SJCRH30 (cell line): ENCODE data around the gene UBE2S. TPM values are rescaled to one million over a fixed set of nuclear protein-coding genes. Genes with fewer than 3 reads are reported as not detected.
"Not testable (repeated sequence)": the region's sequence is repeated elsewhere in the genome, so short reads cannot be mapped to it uniquely, and the experiment has no call there.

Experiments
- DNase-seq, 2 experiments: peaks; one replicate each; pipeline ENCODE4 v3.0.0-alpha.2; 2015 to 2020
- H3K27ac ChIP-seq: fragments of 250-450 bp; sonication (Bioruptor Pico); 2 replicates; pipeline ENCODE4 v1.5.1; 2020; ENCODE audit warnings: mild to moderate bottlenecking, moderate library complexity
- H3K27me3 ChIP-seq: fragments of 250-450 bp; sonication (Bioruptor Pico); 2 replicates; pipeline ENCODE4 v1.5.1; 2020; ENCODE audit warnings: mild to moderate bottlenecking, moderate library complexity
- H3K36me3 ChIP-seq: fragments of 250-450 bp; sonication (Bioruptor Pico); 2 replicates; pipeline ENCODE4 v1.5.1; 2020; ENCODE audit warnings: mild to moderate bottlenecking, moderate library complexity
- H3K4me1 ChIP-seq: fragments of 250-450 bp; sonication (Bioruptor Pico); 2 replicates; pipeline ENCODE4 v1.5.1; 2020; ENCODE audit warnings: mild to moderate bottlenecking, moderate library complexity
- H3K4me3 ChIP-seq: fragments of 250-450 bp; sonication (Bioruptor Pico); 2 replicates; pipeline ENCODE4 v1.5.1; 2020; ENCODE audit warnings: mild to moderate bottlenecking, moderate library complexity
- H3K9me3 ChIP-seq: fragments of 250-450 bp; sonication (Bioruptor Pico); replicated peaks from 2 replicates; pipeline ENCODE4 v1.5.1; 2020; ENCODE audit warnings: mild to moderate bottlenecking, moderate library complexity
- total RNA-seq: library from RNA; depleted of rRNA; stranded (reverse); fragments of >200 nt; shearing (Covaris generic); gene quantifications from 2 replicates; pipeline ENCODE4 v1.2.3, GENCODE V29; 2014

UBE2S gene
- total RNA-seq, 1 experiment from 2014 or later = 509 TPM

DNA sequence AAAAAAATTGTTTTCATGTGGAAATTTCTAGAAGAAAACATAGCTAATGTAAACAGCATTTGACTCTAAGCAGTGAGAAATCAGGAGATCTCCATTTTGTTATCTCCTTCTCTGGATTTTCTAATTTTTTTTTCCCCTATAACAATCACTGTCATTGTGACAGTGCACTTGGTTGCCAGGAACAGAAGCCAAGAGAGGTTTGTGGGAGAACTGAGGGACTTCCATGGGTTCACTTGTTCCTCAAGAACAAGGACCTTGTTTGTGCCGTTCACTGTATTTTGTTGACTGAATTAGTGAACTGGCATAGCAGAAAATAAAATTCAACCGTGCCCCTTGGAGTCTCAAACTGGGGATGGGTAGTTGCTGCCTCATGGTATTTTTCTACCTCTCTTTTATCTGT, 18.5 kb upstream of the UBE2S start:
- Histone ChIP-seq H3K9me3 (no peaks in the 10 kb centered on the region), H3K27me3 (no peaks in the 10 kb centered on the region), H3K27ac (no peak overlapping the region), H3K4me1 (peaks cover 5% of the 10 kb centered on the region; the same call in 1 of the 2 replicates), H3K4me3 (no peak overlapping the region), H3K36me3 (no peaks in the 10 kb centered on the region)
- DNase-seq = no peak

GRCh38 chr19:55424518-55424917, 16.9 kb upstream of the UBE2S start:
- no peak for DNase-seq
- H3K4me1 ChIP-seq = peaks cover 5% of the 10 kb centered on the region; the same call in 1 of the 2 replicates
- H3K36me3 ChIP-seq = no peaks in the 10 kb centered on the region
- no peaks in the 10 kb centered on the region for H3K9me3 ChIP-seq
- no peaks in the 10 kb centered on the region for H3K27me3 ChIP-seq
- no peak overlapping the region for H3K27ac ChIP-seq
- H3K4me3 ChIP-seq = no peak overlapping the region

- Histone ChIP-seq H3K4me1 (no peaks in the 10 kb centered on the region; the same call in 1 of the 2 replicates), H3K27ac (no peak overlapping the region), H3K36me3 (no peaks in the 10 kb centered on the region), H3K4me3 (no peak overlapping the region), H3K9me3 (no peaks in the 10 kb centered on the region), H3K27me3 (no peaks in the 10 kb centered on the region)
- no peak for DNase-seq
Observed at GRCh38 chr19:55423225-55424005, 15.8 kb upstream of the UBE2S start.

- H3K27ac ChIP-seq, H3K4me1 ChIP-seq, DNase-seq, H3K4me3 ChIP-seq, H3K27me3 ChIP-seq, H3K36me3 ChIP-seq, H3K9me3 ChIP-seq: not testable (repeated sequence)
Observed at GRCh38 chr19:55421281-55421680, 13.7 kb upstream of the UBE2S start.

GRCh38 chr19:55419624-55420236, 12.1 kb upstream of the UBE2S start:
- Histone ChIP-seq H3K36me3 (no peaks in the 10 kb centered on the region), H3K4me1 (no peaks in the 10 kb centered on the region), H3K4me3 (no peak overlapping the region), H3K27ac (no peak overlapping the region), H3K9me3 (no peaks in the 10 kb centered on the region), H3K27me3 (no peaks in the 10 kb centered on the region)
- no peak for DNase-seq

DNA sequence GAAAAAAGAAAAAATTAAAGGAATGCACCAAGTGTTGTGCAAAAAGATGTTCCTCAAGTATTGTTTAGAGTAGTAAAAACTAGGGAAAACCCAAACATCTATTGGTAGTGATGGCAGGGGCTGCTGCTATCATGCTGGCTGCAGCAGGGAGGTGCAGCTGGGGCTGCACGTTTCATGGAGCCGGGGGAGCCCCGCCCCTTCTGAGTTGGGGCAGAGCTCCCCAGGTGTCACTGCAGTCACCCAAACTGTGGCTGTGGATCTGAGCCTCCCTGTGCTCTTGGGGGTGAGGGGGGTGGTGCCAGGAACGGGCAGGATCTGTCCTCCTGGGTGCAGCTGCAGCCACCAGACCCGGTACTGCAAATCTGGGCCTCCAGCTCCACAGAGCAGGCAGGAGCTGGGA, 11.5 kb upstream of the UBE2S start:
- H3K9me3 ChIP-seq = no peaks in the 10 kb centered on the region

GRCh38 chr19:55418185-55418584, 10.6 kb upstream of the UBE2S start:
- no peaks in the 10 kb centered on the region for H3K27me3 ChIP-seq
- no peak overlapping the region for H3K27ac ChIP-seq
- no peaks in the 10 kb centered on the region for H3K9me3 ChIP-seq
- DNase-seq = peak; percentile 66 to 85
- no peak overlapping the region for H3K4me3 ChIP-seq
- H3K36me3 ChIP-seq = no peaks in the 10 kb centered on the region
- no peaks in the 10 kb centered on the region for H3K4me1 ChIP-seq

More for the DNA sequence above, 11.5 kb upstream of the UBE2S start:
- Histone ChIP-seq H3K27ac (no peak overlapping the region), H3K27me3 (no peaks in the 10 kb centered on the region), H3K36me3 (no peaks in the 10 kb centered on the region), H3K4me3 (no peak overlapping the region), H3K4me1 (no peaks in the 10 kb centered on the region)
- DNase-seq = no peak

DNA sequence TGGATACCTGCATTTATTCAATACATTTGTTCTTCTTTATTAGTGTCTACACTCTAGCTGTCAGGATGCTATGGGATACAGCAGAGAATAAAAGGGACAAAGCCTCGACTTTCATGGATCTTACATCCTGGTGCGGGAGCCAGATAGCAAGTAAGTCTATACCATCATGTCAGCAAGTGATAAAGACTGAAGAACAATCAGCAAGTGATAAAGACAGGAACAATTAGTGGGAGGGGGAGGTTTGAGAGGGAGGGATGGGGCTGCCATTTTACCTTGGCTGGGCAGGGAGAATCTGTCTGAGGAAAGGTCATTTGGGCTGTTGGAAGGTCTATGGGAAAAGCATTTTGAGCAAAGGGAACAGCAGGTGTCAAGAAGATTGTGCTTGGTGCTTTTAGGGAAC, 2.6 kb upstream of the UBE2S start:
- peaks cover 3% of the 10 kb centered on the region; the same call in 1 of the 2 replicates for H3K4me1 ChIP-seq
- DNase-seq = no peak
- 0 out of 2 replicates have a peak, but pooled peaks cover 4% of the 10 kb centered on the region for H3K9me3 ChIP-seq
- no peak overlapping the region for H3K27ac ChIP-seq
- no peak overlapping the region for H3K4me3 ChIP-seq
- H3K36me3 ChIP-seq = peaks cover 14% of the 10 kb centered on the region
- H3K27me3 ChIP-seq = no peaks in the 10 kb centered on the region

- H3K27ac ChIP-seq, H3K9me3 ChIP-seq, H3K4me1 ChIP-seq, H3K4me3 ChIP-seq, DNase-seq, H3K27me3 ChIP-seq: not testable (repeated sequence)
- H3K36me3 ChIP-seq = peaks cover 21% of the 10 kb centered on the region
Observed at GRCh38 chr19:55409179-55409578, 1.6 kb upstream of the UBE2S start.

GRCh38 chr19:55408533-55408872, 915 bp upstream of the UBE2S start:
- Histone ChIP-seq H3K36me3 (peaks cover 26% of the 10 kb centered on the region), H3K9me3 (0 out of 2 replicates have a peak, but pooled peaks cover 4% of the 10 kb centered on the region), H3K4me1 (peaks cover 3% of the 10 kb centered on the region; the same call in 1 of the 2 replicates), H3K27ac (peak overlapping the region; percentile 98), H3K4me3 (peak overlapping the region; percentile 33), H3K27me3 (no peaks in the 10 kb centered on the region)
- DNase-seq = no peak

GRCh38 chr19:55407800-55408532, 378 bp upstream of the UBE2S start:
- H3K4me3 ChIP-seq = peak overlapping the region; percentile 95
- H3K4me1 ChIP-seq = peaks cover 3% of the 10 kb centered on the region; the same call in 1 of the 2 replicates
- peak; percentile 99 for DNase-seq
- H3K27me3 ChIP-seq = no peaks in the 10 kb centered on the region
- H3K36me3 ChIP-seq = peaks cover 31% of the 10 kb centered on the region
- H3K27ac ChIP-seq = peak overlapping the region; percentile 98
- 0 out of 2 replicates have a peak, but pooled peaks cover 4% of the 10 kb centered on the region for H3K9me3 ChIP-seq

- Histone ChIP-seq H3K27ac (peak overlapping the region; percentile 98), H3K27me3 (no peaks in the 10 kb centered on the region), H3K4me3 (peak overlapping the region; percentile 95), H3K4me1 (peaks cover 3% of the 10 kb centered on the region; the same call in 1 of the 2 replicates), H3K9me3 (0 out of 2 replicates have a peak, but pooled peaks cover 4% of the 10 kb centered on the region), H3K36me3 (peaks cover 40% of the 10 kb centered on the region)
- DNase-seq = no peak
Observed at GRCh38 chr19:55406826-55407549, 600 bp downstream of the UBE2S start.

DNA sequence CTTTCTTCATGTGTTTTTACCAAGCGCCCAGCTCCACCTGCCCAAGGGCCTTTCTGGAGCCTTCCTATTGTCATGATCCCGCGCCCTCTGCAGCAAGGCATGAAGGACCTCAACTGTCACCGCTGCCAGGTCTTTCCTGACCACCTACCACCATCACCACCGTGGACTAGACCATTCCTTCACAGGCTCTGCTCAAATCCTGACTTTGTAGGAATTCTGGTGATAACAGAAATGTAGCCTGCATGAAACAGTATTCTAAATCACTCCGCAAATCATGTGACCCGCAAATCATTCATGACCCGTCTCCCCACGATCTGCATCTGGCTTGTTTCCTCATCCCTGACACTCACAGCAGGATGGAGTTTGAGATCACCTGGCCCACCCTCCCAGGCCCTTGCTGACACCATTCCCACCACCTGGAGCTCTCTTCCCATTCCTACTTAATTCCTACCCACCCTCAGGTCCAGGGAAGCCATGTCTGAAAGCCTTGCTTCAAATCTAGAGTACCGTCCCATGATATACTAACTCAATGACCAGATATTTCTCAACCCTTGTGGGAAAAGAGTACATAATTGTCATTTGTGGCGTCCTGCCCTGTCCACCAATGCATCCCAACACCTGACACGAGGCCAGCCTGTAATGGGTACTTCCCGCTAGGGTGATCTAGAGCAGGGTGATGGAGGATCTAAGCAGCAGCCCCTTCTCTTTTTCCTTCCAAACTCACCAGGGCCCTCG, 1.3 kb downstream of the UBE2S start:
- peaks cover 45% of the 10 kb centered on the region for H3K36me3 ChIP-seq
- H3K27ac ChIP-seq = no peak overlapping the region
- no peak for DNase-seq

GRCh38 chr19:55405638-55406037, 1.9 kb downstream of the UBE2S start:
- Histone ChIP-seq H3K4me3 (peak overlapping the region; percentile 95), H3K4me1 (peaks cover 3% of the 10 kb centered on the region; the same call in 1 of the 2 replicates), H3K9me3 (0 out of 2 replicates have a peak, but pooled peaks cover 4% of the 10 kb centered on the region), H3K36me3 (peaks cover 49% of the 10 kb centered on the region), H3K27me3 (no peaks in the 10 kb centered on the region), H3K27ac (no peak overlapping the region)
- no peak for DNase-seq

More for the DNA sequence above, 1.3 kb downstream of the UBE2S start:
- Histone ChIP-seq H3K4me1 (peaks cover 3% of the 10 kb centered on the region; the same call in 1 of the 2 replicates), H3K27me3 (no peaks in the 10 kb centered on the region), H3K4me3 (peak overlapping the region; percentile 95), H3K9me3 (0 out of 2 replicates have a peak, but pooled peaks cover 4% of the 10 kb centered on the region)
